ENCODE data around the gene PPARG. TPM values are rescaled to one million over a fixed set of nuclear protein-coding genes. Genes with fewer than 3 reads are reported as not detected.

The PPARG gene
- total and polyA plus RNA-seq, 2 experiments from 2014 or later, result 0.15 to 0.42 TPM

- Histone ChIP-seq H4K20me1 (replicated peaks; ENCODE audit: insufficient read depth) (peaks cover 4% of the 10 kb centered on the region; the same call in 1 of the 2 replicates), H3K27ac (ENCODE audit: low read depth) (no peak overlapping the region), H3K4me2 (no peak overlapping the region), H2AFZ (no peak overlapping the region), H3K4me1 (ENCODE audit: insufficient read depth) (0 out of 2 replicates have a peak, but pooled peaks cover 4% of the 10 kb centered on the region), H3F3A (replicated peaks; ENCODE audit: low read depth) (no peaks in the 10 kb centered on the region), H3K27me3 (ENCODE audit: insufficient read depth) (peaks cover 67% of the 10 kb centered on the region), H3K9me2 (ENCODE audit: insufficient read depth) (no peaks in the 10 kb centered on the region), H3K36me3 (ENCODE audit: insufficient read depth) (no peaks in the 10 kb centered on the region), H3K79me2 (replicated peaks; ENCODE audit: insufficient read depth) (no peaks in the 10 kb centered on the region), H3K4me3 (no peak overlapping the region)
- Mint-ChIP-seq H3K9me3 (no peaks in the 10 kb centered on the region), H3K36me3 (ENCODE audit: low read depth) (no peaks in the 10 kb centered on the region), H3K4me1 (no peaks in the 10 kb centered on the region), H3K4me3 (peak overlapping the region; percentile 67), H3K27me3 (ENCODE audit: insufficient read depth, low read depth, poor library complexity) (peaks cover 35% of the 10 kb centered on the region), H3K27ac (no peak overlapping the region)
- no peak for TF ChIP-seq EZH2 (IDR thresholded peaks at IDR 0.05; ENCODE audit: low read depth, unreplicated experiment)
- TF ChIP-seq STAT1 (IDR thresholded peaks at IDR 0.05; ENCODE audit: unreplicated experiment), result no peak
- no peak for TF ChIP-seq CREB1 (CRISPR knock-in tag; IDR thresholded peaks at IDR 0.05; ENCODE audit: low read depth)
- TF ChIP-seq ETS1 (IDR thresholded peaks at IDR 0.05), result no peak
- no peak for TF ChIP-seq JUNB (IDR thresholded peaks at IDR 0.05; ENCODE audit: unreplicated experiment)
- no peak for TF ChIP-seq REST (IDR thresholded peaks at IDR 0.05; ENCODE audit: unreplicated experiment)
- no peak for TF ChIP-seq ZNF114 (CRISPR knock-in tag; IDR thresholded peaks at IDR 0.05)
- no peak for TF ChIP-seq POLR2AphosphoS5 (IDR thresholded peaks at IDR 0.05; ENCODE audit: low read depth)
- no peak for TF ChIP-seq EZH2phosphoT487 (IDR thresholded peaks at IDR 0.05; ENCODE audit: unreplicated experiment)
- TF ChIP-seq ZNF331 (CRISPR knock-in tag; IDR thresholded peaks at IDR 0.05; ENCODE audit: low read depth), result no peak
- no peak for TF ChIP-seq NANOG (IDR thresholded peaks at IDR 0.05; ENCODE audit: borderline replicate concordance)
- no peak for TF ChIP-seq ZNF462 (CRISPR knock-in tag; IDR thresholded peaks at IDR 0.05)
- no peak for DNase-seq (ENCODE audit: low spot score)
- ATAC-seq, result no peak
These were observed 2.4 kb upstream of the PPARG start for GRCh38 chr3:12286504-12286903.
